Lower leg skin (tissue), 4 donors: Measurements from ENCODE around the gene GRIN1. TPM values are rescaled to one million over a fixed set of nuclear protein-coding genes. Genes with fewer than 3 reads are reported as not detected.

Experiments
- DNase-seq, 2 donors: peaks; one replicate each; pipeline ENCODE4 v3.0.0-alpha.2; 2019; ENCODE audit warnings: low spot score in 2 of 2
- H3K4me3 ChIP-seq: fragments of 200-600 bp; sonication (generic); 2 replicates; pipeline ENCODE4 v1.5.1; 2017; ENCODE audit warnings: mild to moderate bottlenecking, low read depth; ENCODE audit not compliant: poor library complexity, severe bottlenecking
- POLR2A ChIP-seq, 2 donors: fragments of 450-650 bp; IDR thresholded peaks; one replicate each; pipeline ENCODE4 v1.6.1; 2016 to 2017; ENCODE audit warnings: antibody characterized with exemption in 2 of 2, mild to moderate bottlenecking in 1 of 2, moderate library complexity in 1 of 2
- WGBS, 2 donors: methylation state at CpG; one replicate each; pipeline ENCODE4 v1.1.5; 2018; 5-methylcytosine and 5-hydroxymethylcytosine counted together
- intact Hi-C: fragments of 100-400 bp; cut with DNase I; formaldehyde crosslinking; loops from one replicate; pipeline ENCODE4 v1.15.0; 2023; ENCODE audit warnings: low total_unique reads
- microRNA-seq, 2 donors: library from miRNA; unstranded; fragments of <30 nt; microRNA quantifications; one replicate each; pipeline ENCODE4, GENCODE V29; 2016; ENCODE audit warnings: borderline replicate concordance in 2 of 2, borderline number of aligned reads in 1 of 2
- total RNA-seq, 4 donors: library from RNA; depleted of rRNA; stranded (reverse); fragments of >200 nt; gene quantifications; one replicate each; pipeline ENCODE4 v1.1.0, GENCODE V29; 2016
- TF ChIP-seq, protein P1 (sequence below), 3 donors: fragments of 450-650 bp; IDR thresholded peaks; one replicate each; pipeline ENCODE4 v1.5.1; 2016; ENCODE audit warnings: antibody characterized with exemption in 3 of 3, mild to moderate bottlenecking in 3 of 3, moderate library complexity in 2 of 3

GRIN1 gene
- total RNA-seq, 4 donors from 2014 or later: 0.10 to 2.4 (median 0.49) TPM; not detected in 1

DNA sequence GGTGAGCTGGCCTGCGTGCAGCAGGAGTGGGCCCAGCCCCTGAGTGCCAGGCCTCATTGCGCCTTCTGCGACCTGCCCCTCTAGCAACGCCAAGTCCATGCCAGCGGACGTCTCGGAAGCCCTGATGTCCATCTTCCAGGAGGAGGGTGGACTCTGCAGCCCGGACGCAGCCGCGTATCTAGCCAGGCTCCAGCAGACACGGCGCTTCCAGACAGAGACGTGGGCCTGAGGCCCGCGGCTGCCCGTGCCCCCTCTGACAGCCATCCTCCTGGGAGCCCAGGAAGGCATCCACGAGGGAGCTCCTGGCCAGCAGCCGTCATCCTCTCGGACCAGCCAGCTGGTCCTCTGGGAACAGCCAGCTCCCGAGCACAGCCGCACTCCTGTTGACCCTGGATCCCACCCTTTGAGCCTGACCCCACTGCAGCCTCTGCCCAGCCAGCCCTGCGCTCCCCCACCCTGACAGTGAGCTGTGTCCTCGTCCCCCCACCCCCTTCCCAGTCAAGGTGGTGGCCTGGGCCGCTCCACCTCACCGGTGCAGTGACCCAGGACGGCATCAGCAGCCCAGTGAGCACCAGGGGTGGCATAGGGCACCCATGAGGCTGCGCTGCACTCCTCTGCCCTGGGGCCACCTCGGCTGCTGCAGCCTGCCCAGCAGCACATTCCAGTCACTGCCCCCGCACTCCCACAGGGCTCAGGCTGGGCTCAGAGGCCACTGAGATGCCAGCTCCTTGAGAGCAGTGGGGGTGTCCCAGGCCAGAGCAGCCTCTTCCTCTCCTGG is 77.4 kb downstream of the GRIN1 start:
- no peak for DNase-seq
- 90 to 92% methylated on average over 19 to 29 of the region's 30 CpGs for WGBS, 2 donors
- H3K4me3 ChIP-seq: no peak overlapping the region
- TF ChIP-seq, protein P1, sequence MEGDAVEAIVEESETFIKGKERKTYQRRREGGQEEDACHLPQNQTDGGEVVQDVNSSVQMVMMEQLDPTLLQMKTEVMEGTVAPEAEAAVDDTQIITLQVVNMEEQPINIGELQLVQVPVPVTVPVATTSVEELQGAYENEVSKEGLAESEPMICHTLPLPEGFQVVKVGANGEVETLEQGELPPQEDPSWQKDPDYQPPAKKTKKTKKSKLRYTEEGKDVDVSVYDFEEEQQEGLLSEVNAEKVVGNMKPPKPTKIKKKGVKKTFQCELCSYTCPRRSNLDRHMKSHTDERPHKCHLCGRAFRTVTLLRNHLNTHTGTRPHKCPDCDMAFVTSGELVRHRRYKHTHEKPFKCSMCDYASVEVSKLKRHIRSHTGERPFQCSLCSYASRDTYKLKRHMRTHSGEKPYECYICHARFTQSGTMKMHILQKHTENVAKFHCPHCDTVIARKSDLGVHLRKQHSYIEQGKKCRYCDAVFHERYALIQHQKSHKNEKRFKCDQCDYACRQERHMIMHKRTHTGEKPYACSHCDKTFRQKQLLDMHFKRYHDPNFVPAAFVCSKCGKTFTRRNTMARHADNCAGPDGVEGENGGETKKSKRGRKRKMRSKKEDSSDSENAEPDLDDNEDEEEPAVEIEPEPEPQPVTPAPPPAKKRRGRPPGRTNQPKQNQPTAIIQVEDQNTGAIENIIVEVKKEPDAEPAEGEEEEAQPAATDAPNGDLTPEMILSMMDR (IDR thresholded peaks at IDR 0.05): no peak
- no peak for TF ChIP-seq POLR2A (IDR thresholded peaks at IDR 0.05)
- intact Hi-C loops: no loop called here

DNA sequence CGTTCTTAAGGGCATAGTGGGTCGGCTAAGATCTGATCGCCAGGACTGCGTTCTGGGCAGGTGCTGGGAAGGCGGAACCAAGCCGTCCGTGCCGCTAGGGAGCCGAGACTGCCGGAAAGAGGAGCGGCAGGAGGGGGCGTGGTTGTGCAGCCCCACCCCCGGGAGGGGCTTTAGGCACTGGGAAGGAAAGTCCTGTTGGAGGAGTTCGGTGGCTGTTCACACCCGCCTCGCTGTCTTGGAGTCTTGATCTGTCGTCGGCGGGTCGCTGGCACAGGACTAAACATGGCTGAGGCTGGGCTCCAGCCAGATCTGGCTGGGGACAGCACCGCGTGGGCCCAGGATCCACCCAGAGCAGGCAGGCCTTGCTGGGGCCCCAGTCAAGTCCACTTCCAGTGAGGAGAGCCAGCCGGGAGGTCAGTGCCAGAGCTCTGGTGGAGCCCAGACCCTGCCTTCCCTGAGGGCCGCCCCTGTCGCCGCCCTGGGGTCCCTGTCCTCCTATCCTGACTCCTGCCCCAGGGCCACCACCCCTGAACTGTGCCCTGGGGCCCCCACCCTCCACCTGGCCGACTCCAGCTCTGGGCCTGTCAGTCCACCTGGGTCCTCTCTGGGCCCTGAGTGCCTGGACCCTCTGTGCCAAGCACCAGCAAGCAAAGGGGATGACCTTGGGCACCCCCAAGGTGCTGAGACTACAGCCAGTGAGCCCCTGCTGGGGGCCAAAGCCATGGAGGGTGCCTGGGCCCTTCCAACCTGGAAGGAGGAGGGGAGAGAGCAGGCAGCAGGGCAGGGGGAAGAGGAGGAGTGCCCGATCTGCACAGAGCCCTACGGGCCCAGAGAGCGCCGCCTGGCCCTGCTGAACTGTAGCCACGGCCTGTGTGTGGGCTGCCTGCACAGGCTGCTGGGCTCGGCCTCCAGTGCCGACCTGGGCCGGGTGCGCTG is 78.6 kb downstream of the GRIN1 start:
- H3K4me3 ChIP-seq: peak overlapping the region; percentile 25
- DNase-seq: peak; percentile 76 to 94
- 25 to 44% methylated on average over 23 to 31 of the region's 36 CpGs for WGBS, 2 donors
- TF ChIP-seq POLR2A (IDR thresholded peaks at IDR 0.05): no peak
- TF ChIP-seq, protein P1 (IDR thresholded peaks at IDR 0.05): no peak
- intact Hi-C loops: no loop called here

DNA sequence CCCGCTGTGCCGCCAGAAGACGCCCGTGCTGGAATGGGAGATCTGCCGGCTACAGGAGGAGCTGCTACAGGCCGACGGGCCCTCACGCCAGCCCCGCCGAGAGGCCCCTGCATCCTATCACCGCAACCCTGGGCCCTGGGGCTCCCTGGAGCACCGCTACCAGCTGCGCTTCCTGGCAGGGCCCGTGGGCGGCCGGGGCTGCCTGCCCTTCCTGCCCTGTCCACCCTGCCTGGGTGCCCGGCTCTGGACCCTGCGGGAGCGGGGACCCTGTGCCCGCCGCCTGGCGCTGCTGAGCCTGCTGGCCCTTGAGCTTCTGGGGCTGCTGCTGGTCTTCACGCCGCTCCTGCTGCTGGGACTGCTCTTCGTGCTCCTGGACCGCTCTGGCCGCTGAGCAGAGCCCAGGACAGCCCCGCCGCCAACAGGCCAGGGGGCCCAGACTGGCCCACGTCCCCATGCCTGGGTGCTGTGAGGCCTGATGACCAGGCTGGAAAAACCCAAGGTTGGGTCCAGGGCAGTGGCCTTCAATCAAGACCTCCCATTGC is 79.3 kb downstream of the GRIN1 start:
- intact Hi-C loops: no loop called here
- WGBS, 2 donors: 63 to 72% methylated on average over 19 to 20 of the region's 30 CpGs
- no peak overlapping the region for H3K4me3 ChIP-seq
- TF ChIP-seq, protein P1 (IDR thresholded peaks at IDR 0.05): no peak
- no peak for TF ChIP-seq POLR2A (IDR thresholded peaks at IDR 0.05)
- DNase-seq: no peak

Small RNA genes within 50 kb of the gene (microRNA-seq; reads per million reads assigned to microRNA genes)
- 0 reads per million in 2 donors for gene MIR3621

Other genes with a start within 250 kb of the GRIN1 start
- 100 to 1,000 TPM; 145 to 182 (median 154) TPM for gene FBXW5, start 194.4 kb upstream of the GRIN1 start, total RNA-seq
- gene C8G, start 193.9 kb upstream of the GRIN1 start, total RNA-seq: not detected
- gene LCN12, start 186.9 kb upstream of the GRIN1 start, total RNA-seq: not detected
- 10 to 100 TPM in 3 of 4 donors, 1 to 10 TPM in 1; 9.7 to 75.3 (median 14.8) TPM for gene PTGDS, start 161.7 kb upstream of the GRIN1 start, total RNA-seq
- under 1 TPM in 2 of 4 donors, not detected in 2; 0.36 to 0.37 TPM for gene LCNL1, start 156.2 kb upstream of the GRIN1 start, total RNA-seq
- 10 to 100 TPM; 38.7 to 75.8 (median 58.2) TPM for gene PAXX, start 146.7 kb upstream of the GRIN1 start, total RNA-seq
- gene CLIC3, start 142.6 kb upstream of the GRIN1 start, total RNA-seq: 100 to 1,000 TPM; 114 to 328 (median 163) TPM
- gene ABCA2, start 110.9 kb upstream of the GRIN1 start, total RNA-seq: 10 to 100 TPM; 18.2 to 27.6 (median 23.7) TPM
- gene FUT7, start 107.1 kb upstream of the GRIN1 start, total RNA-seq: under 1 TPM in 2 of 4 donors, not detected in 2; 0.22 to 0.39 TPM
- 10 to 100 TPM; 29.1 to 63.9 (median 56.1) TPM for gene NPDC1, start 93.0 kb upstream of the GRIN1 start, total RNA-seq
- 10 to 100 TPM; 10.1 to 14.7 (median 12.1) TPM for gene ENTPD2, start 85.1 kb upstream of the GRIN1 start, total RNA-seq
- 10 to 100 TPM in 2 of 4 donors, 1 to 10 TPM in 2; 5.7 to 25.6 (median 13.7) TPM for gene SAPCD2, start 68.6 kb upstream of the GRIN1 start, total RNA-seq
- 10 to 100 TPM in 1 of 4 donors, 1 to 10 TPM in 3; 6.6 to 13.7 (median 7.9) TPM for gene UAP1L1, start 61.6 kb upstream of the GRIN1 start, total RNA-seq
- gene MAN1B1, start 52.2 kb upstream of the GRIN1 start, total RNA-seq: 10 to 100 TPM; 57.7 to 81.0 (median 61.8) TPM
- gene DPP7, start 24.4 kb upstream of the GRIN1 start, total RNA-seq: 100 to 1,000 TPM; 123 to 144 (median 138) TPM
- 10 to 100 TPM in 3 of 4 donors, 1 to 10 TPM in 1; 4.1 to 29.0 (median 21.3) TPM for gene LRRC26, start 30.9 kb downstream of the GRIN1 start, total RNA-seq
- gene TMEM210, start 32.9 kb downstream of the GRIN1 start, total RNA-seq: not detected
- gene ANAPC2, start 49.4 kb downstream of the GRIN1 start, total RNA-seq: 10 to 100 TPM; 26.2 to 69.3 (median 30.5) TPM
- gene SSNA1, start 49.5 kb downstream of the GRIN1 start, total RNA-seq: 100 to 1,000 TPM in 2 of 4 donors, 10 to 100 TPM in 2; 79.2 to 112 (median 93.1) TPM
- gene TPRN, start 61.6 kb downstream of the GRIN1 start, total RNA-seq: 10 to 100 TPM; 27.6 to 34.2 (median 29.1) TPM
- 10 to 100 TPM; 45.7 to 60.7 (median 49.4) TPM for gene TMEM203, start 66.5 kb downstream of the GRIN1 start, total RNA-seq
- gene NDOR1, start 66.5 kb downstream of the GRIN1 start, total RNA-seq: 10 to 100 TPM in 3 of 4 donors, 1 to 10 TPM in 1; 8.1 to 18.6 (median 11.6) TPM
- gene RNF208, start 83.1 kb downstream of the GRIN1 start, total RNA-seq: 10 to 100 TPM in 1 of 4 donors, 1 to 10 TPM in 3; 3.7 to 10.2 (median 5.5) TPM
- gene CYSRT1, start 86.0 kb downstream of the GRIN1 start, total RNA-seq: 100 to 1,000 TPM in 1 of 4 donors, 10 to 100 TPM in 3; 40.2 to 119 (median 67.6) TPM
- gene RNF224, start 88.3 kb downstream of the GRIN1 start, total RNA-seq: 1 to 10 TPM in 2 of 4 donors, under 1 TPM in 1, not detected in 1; 0.25 to 3.2 (median 2.4) TPM
- gene SLC34A3, start 91.7 kb downstream of the GRIN1 start, total RNA-seq: 1 to 10 TPM in 1 of 4 donors, not detected in 3; 1.6 TPM
- 100 to 1,000 TPM; 317 to 604 (median 408) TPM for gene TUBB4B, start 102.1 kb downstream of the GRIN1 start, total RNA-seq
- not detected for gene STPG3, start 112.1 kb downstream of the GRIN1 start, total RNA-seq
- gene NELFB, start 116.2 kb downstream of the GRIN1 start, total RNA-seq: 10 to 100 TPM; 40.7 to 52.7 (median 49.9) TPM
- gene TOR4A, start 138.6 kb downstream of the GRIN1 start, total RNA-seq: 1 to 10 TPM; 4.9 to 7.4 (median 5.6) TPM
- gene NRARP, start 163.1 kb downstream of the GRIN1 start, total RNA-seq: 10 to 100 TPM; 28.5 to 49.2 (median 41.0) TPM